Activated CD8-positive, alpha-beta memory T cell treated with anti-CD3 and anti-CD28 coated beads, Interleukin-2, amount 50 U/mL, for 24 hours (primary cell): ENCODE data around the gene KNL1.
"Not testable (repeated sequence)": the region's sequence is repeated elsewhere in the genome, so short reads cannot be mapped to it uniquely, and the experiment has no call there.

Experiments used
- DNase-seq: peaks from one replicate; pipeline ENCODE4 v3.0.0-alpha.2; 2020; ENCODE audit errors: extremely low read depth

Gene KNL1

GRCh38 chr15:40584191-40584590 lies 9.9 kb upstream of the KNL1 start:
- no peak for DNase-seq

DNA sequence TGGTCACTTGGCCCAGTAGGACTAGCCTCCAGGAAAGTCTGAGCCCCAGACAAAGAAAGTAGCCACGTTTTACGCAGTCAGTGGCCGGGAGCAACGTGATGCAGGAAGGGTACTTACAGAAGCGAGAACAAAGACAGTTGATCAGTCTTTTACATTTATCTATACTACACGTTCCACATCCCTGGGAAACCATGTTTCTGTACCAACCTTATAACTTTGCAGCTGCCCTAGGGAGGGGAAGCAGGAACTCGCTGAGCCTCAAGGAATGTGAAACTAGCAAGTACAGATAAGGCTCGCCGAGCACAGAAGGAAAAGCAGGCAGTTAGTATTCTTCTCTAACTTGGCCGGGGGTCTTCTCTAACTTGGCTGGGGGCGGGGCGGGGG lies 3.4 kb upstream of the KNL1 start:
- no peak for DNase-seq

- DNase-seq, result no peak
Measured at GRCh38 chr15:40591389-40591788, 2.7 kb upstream of the KNL1 start.

DNA sequence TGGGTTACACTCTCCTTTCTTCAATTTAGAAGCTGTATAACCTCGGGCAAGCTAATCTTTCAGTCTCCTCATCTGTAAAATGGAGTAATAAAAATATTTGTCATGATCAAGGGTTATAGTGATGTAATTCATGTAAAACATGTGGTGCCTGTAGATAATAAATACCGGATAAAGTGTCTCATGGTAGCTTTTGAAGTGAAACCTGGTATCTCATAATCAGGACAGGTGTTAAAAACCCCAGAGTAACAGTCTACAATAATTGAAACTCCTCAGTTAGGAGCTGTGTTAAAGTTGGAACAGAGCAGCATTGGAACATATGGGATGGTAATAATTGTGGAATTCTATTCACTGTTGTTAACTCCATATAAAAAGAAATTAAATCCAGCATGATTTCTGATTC lies 884 bp upstream of the KNL1 start:
- DNase-seq, result no peak

DNA sequence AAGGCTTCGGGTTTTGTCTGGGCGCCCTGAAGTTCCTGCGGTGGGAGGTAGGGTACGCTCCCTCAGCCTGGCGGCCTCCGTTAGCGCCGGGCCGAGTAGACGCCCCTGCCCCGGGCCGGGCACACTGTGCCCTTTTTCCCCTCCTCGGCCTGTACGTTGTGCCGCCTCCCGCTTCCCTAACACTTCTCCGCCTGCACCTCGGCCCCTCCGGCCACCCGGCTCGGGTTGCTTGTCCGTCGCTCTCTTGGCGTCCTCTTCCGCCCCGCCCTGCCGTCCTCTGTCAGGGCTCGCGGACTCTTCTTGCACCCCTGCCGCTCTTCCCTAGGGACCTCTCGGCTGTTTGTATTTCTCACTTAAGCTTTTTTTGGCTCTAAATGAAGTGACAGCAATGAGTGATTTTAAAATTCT lies 384 bp downstream of the KNL1 start:
- no peak for DNase-seq

DNA sequence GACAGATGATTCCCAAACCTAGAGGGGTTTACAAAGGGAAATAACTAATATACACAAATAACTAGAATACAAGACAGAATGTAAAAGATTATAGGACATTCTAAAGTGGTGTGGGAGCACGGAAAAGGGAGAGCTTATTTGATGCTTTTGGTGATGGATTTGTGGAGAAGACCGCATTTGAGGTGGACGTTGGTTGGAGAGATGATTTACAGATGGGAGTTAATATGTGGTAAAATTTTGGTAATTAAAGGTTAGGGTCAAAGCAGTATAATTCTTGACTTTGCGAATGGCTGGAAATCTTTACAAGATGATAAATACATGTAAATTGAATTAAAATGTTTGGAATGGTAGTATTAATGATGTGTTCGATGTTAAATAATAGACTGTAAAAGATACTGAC lies 1.2 kb downstream of the KNL1 start:
- DNase-seq, result no peak

GRCh38 chr15:40595773-40596172 lies 1.7 kb downstream of the KNL1 start:
- DNase-seq, result no peak

- DNase-seq, result no peak
Measured at GRCh38 chr15:40597024-40597423, 3.0 kb downstream of the KNL1 start.

- DNase-seq, result no peak
Measured at GRCh38 chr15:40598126-40598525, 4.1 kb downstream of the KNL1 start.

GRCh38 chr15:40598672-40599071 lies 4.6 kb downstream of the KNL1 start:
- DNase-seq, result no peak

DNA sequence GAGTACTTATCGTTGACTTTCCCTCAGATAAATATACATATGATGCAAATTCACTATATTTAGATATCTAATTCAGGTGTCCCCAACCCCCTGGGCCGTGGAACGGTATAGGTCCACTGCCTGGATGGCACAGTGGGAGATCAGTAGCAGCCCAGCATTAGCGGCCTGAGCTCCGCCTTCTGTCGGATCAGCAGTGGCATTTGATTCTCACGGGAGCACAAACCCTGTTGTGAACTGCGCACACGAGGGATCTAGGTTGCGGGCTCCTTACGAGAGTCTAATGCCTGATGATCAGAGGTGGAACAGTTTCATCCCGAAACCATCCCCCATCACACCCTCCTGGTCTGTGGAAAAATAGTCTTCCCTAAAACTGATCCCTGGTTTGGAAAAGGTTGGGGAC lies 6.9 kb downstream of the KNL1 start:
- no peak for DNase-seq

GRCh38 chr15:40603935-40604334 lies 9.9 kb downstream of the KNL1 start:
- DNase-seq, result no peak

DNA sequence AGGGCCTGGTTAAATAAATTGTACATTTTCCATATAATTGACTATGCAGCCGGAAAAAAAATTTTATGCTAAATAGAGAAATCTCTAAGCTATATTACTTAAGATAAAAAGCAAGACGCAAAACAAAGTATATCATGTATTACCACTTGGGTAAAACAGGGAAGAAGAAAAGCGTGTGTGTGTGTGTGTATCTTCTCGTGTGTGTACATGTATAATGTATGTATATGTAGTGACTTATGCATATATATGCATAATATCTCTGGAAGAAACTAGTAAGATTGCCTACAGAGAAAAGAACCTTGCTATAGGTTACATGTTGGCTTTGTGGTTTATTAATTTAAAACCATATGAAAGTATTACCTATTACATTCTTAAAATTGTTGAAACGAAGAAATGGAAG lies 19.0 kb downstream of the KNL1 start:
- DNase-seq, result no peak

- no peak for DNase-seq
Measured at GRCh38 chr15:40618023-40618422, 24.0 kb downstream of the KNL1 start.

DNA sequence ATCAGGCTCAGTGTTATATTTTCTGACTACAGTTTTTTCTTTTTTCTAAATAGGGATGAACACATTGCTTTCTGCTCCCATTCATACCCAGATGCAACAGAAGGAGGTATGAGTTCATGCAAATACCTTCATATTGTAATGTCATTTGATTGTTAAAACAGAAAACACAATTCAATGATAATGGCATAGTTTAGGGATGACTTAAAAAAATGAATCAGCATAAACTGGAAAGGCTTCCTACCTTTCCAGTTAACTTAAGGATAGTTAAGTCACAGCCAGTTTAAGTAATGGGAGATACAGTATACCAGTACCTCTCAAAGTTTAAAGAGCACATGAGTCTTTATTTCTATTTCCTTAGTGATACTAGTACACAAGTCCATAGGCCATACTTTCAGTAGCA lies 24.9 kb downstream of the KNL1 start:
- DNase-seq, result no peak

- no peak for DNase-seq
Measured at GRCh38 chr15:40623361-40623760, 29.3 kb downstream of the KNL1 start.

- DNase-seq, result no peak
Measured at GRCh38 chr15:40630313-40630712, 36.3 kb downstream of the KNL1 start.

GRCh38 chr15:40633178-40633577 lies 39.1 kb downstream of the KNL1 start:
- DNase-seq, result no peak

- DNase-seq, result no peak
Measured at GRCh38 chr15:40637221-40637745, 43.2 kb downstream of the KNL1 start.

DNA sequence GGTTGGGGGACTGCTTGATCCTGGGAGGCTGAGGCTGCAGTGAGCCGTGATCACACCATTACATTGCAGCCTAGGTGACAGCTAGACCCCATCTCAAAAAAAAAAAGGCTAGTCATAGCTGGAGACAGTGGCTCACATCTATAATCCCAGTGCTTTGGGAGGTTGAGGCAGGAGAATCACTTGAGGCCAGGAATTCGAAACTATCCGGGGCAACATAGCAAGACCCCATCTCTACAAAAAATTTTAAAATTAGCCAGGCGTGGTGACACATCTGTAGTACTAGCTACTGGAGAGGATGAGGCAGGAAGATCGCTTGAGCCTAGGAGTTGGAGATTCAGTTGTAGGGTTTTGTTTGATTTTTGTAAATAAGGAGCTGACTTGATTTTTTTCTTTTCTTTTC lies 45.6 kb downstream of the KNL1 start:
- no peak for DNase-seq

- DNase-seq, result no peak
Measured at GRCh38 chr15:40647523-40647922, 53.5 kb downstream of the KNL1 start.

GRCh38 chr15:40650479-40650878 lies 56.4 kb downstream of the KNL1 start:
- DNase-seq, result no peak

GRCh38 chr15:40660686-40661085 lies 66.6 kb downstream of the KNL1 start:
- no peak for DNase-seq

DNA sequence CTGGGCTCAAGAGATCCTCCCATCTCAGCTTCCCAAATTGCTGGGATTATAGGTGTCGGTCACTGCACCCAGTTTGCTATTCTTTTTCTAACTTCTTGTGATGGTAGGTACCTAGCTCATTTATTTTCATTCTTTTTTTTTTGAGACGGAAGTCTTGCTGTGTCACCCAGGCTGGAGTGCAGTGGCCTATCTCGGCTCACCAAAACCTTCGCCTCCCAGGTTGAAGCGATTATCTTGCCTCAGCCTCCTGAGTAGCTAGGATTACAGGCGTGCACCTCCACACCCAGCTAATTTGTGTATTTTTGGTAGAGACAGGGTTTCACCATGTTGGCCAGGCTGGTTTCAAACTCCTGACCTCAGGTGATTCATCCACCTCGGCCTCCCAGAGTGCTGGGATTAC lies 70.9 kb downstream of the KNL1 start:
- DNase-seq, result no peak

GRCh38 chr15:40676290-40676689 lies 82.2 kb downstream of the KNL1 start:
- DNase-seq, result not testable (repeated sequence)
